GM12878 (cell line): ENCODE data around the gene DZANK1.

Source experiments
- CBX5 ChIP-seq: sonication (generic); IDR thresholded peaks from 2 replicates; pipeline ENCODE4 v1.6.1; 2016; ENCODE audit warnings: low read depth, moderate library complexity, mild to moderate bottlenecking, inconsistent platforms
- EZH2 ChIP-seq: IDR thresholded peaks from 2 replicates; pipeline ENCODE4 v1.6.1; 2012; ENCODE audit warnings: low read depth, mild to moderate bottlenecking, control low read depth, inconsistent platforms, low read length, borderline replicate concordance; ENCODE audit not compliant: control insufficient read depth
- FOXK2 ChIP-seq: fragments of 450-650 bp; IDR thresholded peaks from 2 replicates; pipeline ENCODE4 v1.6.1; 2017; ENCODE audit warnings: mild to moderate bottlenecking, moderate library complexity
- SP1 ChIP-seq: IDR thresholded peaks from one replicate; pipeline ENCODE4 v1.6.1; 2011; ENCODE audit warnings: low read depth, low read length
- TF ChIP-seq, protein P1 (sequence below): fragments of 450-650 bp; IDR thresholded peaks from 2 replicates; pipeline ENCODE4 v1.6.1; 2017; ENCODE audit warnings: mild to moderate bottlenecking
- TF ChIP-seq, protein P2 (sequence below), 3 experiments: IDR thresholded peaks in 2 of 3; conservative IDR thresholded peaks in 1 of 3; 2 replicates each; pipeline ENCODE4 v1.5.1; 2011; ENCODE audit warnings: low read depth in 3 of 3, low read length in 3 of 3, mild to moderate bottlenecking in 3 of 3, control low read depth in 2 of 3, moderate library complexity in 2 of 3, inconsistent platforms in 1 of 3, mixed read lengths in 1 of 3; ENCODE audit not compliant: control insufficient read depth in 2 of 3, insufficient read depth in 1 of 3; ENCODE audit errors: extremely low read depth in 1 of 3
- TF ChIP-seq, protein P3 (sequence below): fragments of 450-650 bp; IDR thresholded peaks from 2 replicates; pipeline ENCODE4 v1.6.1; 2014; ENCODE audit warnings: mild to moderate bottlenecking

DNA sequence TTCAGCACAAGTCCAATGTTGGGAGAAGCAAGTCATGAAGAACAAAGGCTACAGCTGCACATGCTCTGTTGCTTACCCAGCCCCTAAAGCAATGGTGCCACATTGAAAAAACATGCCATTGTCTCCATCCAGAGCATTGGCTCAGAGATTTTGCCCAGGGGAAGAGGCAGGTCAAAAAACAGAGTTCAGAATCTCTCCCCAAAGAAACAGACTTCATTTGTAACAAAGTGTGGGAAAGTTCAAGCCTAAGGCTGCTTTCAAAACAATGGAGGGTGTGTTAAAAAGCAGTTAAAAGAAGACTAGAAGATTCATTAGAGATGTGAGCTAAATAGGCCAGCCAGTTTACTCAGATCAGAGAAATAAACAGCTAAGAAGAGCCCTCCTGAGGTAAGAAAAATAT, 63.6 kb downstream of the DZANK1 start:
- TF ChIP-seq SP1, result no peak
- TF ChIP-seq, protein P1, sequence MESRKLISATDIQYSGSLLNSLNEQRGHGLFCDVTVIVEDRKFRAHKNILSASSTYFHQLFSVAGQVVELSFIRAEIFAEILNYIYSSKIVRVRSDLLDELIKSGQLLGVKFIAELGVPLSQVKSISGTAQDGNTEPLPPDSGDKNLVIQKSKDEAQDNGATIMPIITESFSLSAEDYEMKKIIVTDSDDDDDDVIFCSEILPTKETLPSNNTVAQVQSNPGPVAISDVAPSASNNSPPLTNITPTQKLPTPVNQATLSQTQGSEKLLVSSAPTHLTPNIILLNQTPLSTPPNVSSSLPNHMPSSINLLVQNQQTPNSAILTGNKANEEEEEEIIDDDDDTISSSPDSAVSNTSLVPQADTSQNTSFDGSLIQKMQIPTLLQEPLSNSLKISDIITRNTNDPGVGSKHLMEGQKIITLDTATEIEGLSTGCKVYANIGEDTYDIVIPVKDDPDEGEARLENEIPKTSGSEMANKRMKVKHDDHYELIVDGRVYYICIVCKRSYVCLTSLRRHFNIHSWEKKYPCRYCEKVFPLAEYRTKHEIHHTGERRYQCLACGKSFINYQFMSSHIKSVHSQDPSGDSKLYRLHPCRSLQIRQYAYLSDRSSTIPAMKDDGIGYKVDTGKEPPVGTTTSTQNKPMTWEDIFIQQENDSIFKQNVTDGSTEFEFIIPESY, result no peak
- TF ChIP-seq EZH2, result no peak
- TF ChIP-seq FOXK2, result no peak
- TF ChIP-seq, protein P2, sequence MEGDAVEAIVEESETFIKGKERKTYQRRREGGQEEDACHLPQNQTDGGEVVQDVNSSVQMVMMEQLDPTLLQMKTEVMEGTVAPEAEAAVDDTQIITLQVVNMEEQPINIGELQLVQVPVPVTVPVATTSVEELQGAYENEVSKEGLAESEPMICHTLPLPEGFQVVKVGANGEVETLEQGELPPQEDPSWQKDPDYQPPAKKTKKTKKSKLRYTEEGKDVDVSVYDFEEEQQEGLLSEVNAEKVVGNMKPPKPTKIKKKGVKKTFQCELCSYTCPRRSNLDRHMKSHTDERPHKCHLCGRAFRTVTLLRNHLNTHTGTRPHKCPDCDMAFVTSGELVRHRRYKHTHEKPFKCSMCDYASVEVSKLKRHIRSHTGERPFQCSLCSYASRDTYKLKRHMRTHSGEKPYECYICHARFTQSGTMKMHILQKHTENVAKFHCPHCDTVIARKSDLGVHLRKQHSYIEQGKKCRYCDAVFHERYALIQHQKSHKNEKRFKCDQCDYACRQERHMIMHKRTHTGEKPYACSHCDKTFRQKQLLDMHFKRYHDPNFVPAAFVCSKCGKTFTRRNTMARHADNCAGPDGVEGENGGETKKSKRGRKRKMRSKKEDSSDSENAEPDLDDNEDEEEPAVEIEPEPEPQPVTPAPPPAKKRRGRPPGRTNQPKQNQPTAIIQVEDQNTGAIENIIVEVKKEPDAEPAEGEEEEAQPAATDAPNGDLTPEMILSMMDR (IDR thresholded peaks at IDR 0.05 in 2 of 3, conservative IDR thresholded peaks at IDR 0.05 in 1 of 3; ENCODE audit: control insufficient read depth in 2 of 3, extremely low read depth in 1 of 3, insufficient read depth in 1 of 3, low read depth in 3 of 3, low read length in 3 of 3), result no peak
- TF ChIP-seq CBX5, result no peak
- TF ChIP-seq, protein P3, sequence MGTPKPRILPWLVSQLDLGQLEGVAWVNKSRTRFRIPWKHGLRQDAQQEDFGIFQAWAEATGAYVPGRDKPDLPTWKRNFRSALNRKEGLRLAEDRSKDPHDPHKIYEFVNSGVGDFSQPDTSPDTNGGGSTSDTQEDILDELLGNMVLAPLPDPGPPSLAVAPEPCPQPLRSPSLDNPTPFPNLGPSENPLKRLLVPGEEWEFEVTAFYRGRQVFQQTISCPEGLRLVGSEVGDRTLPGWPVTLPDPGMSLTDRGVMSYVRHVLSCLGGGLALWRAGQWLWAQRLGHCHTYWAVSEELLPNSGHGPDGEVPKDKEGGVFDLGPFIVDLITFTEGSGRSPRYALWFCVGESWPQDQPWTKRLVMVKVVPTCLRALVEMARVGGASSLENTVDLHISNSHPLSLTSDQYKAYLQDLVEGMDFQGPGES, result no peak
